HL-60/S4 treated with phorbol 12-myristate 13-acetate at 8.2 ng/mL for 4 days and 3 days (cell line): ENCODE data around the gene CCNA2.

ENCODE experiments used
- in situ Hi-C: fragments of 300-500 bp; cut with MboI; formaldehyde crosslinking; loops from 2 replicates; pipeline ENCODE4 v1.15.0; 2022; ENCODE audit warnings: low sequenced_read_pairs

Gene CCNA2

GRCh38 chr4:121823505-121824170 is at the start of gene CCNA2:
Gene CCNA2, minus strand, starts transcription at chr4:121823883. Its CDS starts 255 bp downstream, at chr4:121823628.
- in situ Hi-C loops: no loop called here

GRCh38 chr4:121869841-121870822 is 46.4 kb upstream of the CCNA2 start, which contains the start of gene BBS7:
Gene BBS7, minus strand, starts transcription at chr4:121870474. Its CDS starts 161 bp downstream, at chr4:121870313.
- in situ Hi-C loops: no loop called here

GRCh38 chr4:121863799-121864198 is 40.1 kb upstream of the CCNA2 start:
- in situ Hi-C loops: no loop called here

GRCh38 chr4:121861426-121861825 is 37.7 kb upstream of the CCNA2 start:
- in situ Hi-C loops: no loop called here

- in situ Hi-C loops: no loop called here
These were observed 36.4 kb upstream of the CCNA2 start for GRCh38 chr4:121860121-121860520.

- in situ Hi-C loops: no loop called here
These were observed 27.7 kb upstream of the CCNA2 start for GRCh38 chr4:121851354-121851753.

- in situ Hi-C loops: no loop called here
These were observed 23.0 kb upstream of the CCNA2 start for GRCh38 chr4:121846662-121847061.

GRCh38 chr4:121842862-121843261 is 19.2 kb upstream of the CCNA2 start:
- in situ Hi-C loops: no loop called here

- in situ Hi-C loops: no loop called here
These were observed 14.5 kb upstream of the CCNA2 start for GRCh38 chr4:121838136-121838535.

GRCh38 chr4:121829511-121829910 is 5.8 kb upstream of the CCNA2 start:
- in situ Hi-C loops: no loop called here

- in situ Hi-C loops: no loop called here
These were observed 4.2 kb upstream of the CCNA2 start for GRCh38 chr4:121827853-121828252.

- in situ Hi-C loops: no loop called here
These were observed 1.3 kb upstream of the CCNA2 start for GRCh38 chr4:121824950-121825349.

GRCh38 chr4:121824171-121824527 is 466 bp upstream of the CCNA2 start:
- in situ Hi-C loops: no loop called here

GRCh38 chr4:121822796-121823504 is 733 bp downstream of the CCNA2 start:
- in situ Hi-C loops: no loop called here

GRCh38 chr4:121822047-121822446 is 1.6 kb downstream of the CCNA2 start:
- in situ Hi-C loops: no loop called here

- in situ Hi-C loops: no loop called here
These were observed 4.3 kb downstream of the CCNA2 start for GRCh38 chr4:121819216-121819965.

GRCh38 chr4:121818215-121818614 is 5.5 kb downstream of the CCNA2 start:
- in situ Hi-C loops: no loop called here

- in situ Hi-C loops: no loop called here
These were observed 6.0 kb downstream of the CCNA2 start for GRCh38 chr4:121817701-121818100.

- in situ Hi-C loops: no loop called here
These were observed 6.7 kb downstream of the CCNA2 start for GRCh38 chr4:121817006-121817405.

- in situ Hi-C loops: no loop called here
These were observed 8.9 kb downstream of the CCNA2 start for GRCh38 chr4:121814756-121815155.

- in situ Hi-C loops: no loop called here
These were observed 12.6 kb downstream of the CCNA2 start for GRCh38 chr4:121811122-121811521.
